Stimulated activated naive CD8-positive, alpha-beta T cell treated with anti-CD3 and anti-CD28 coated beads, Interleukin-15, amount 100 ng/mL, for 72 hours (primary cell): Measurements from ENCODE around the gene SLC30A2.

Source experiments
- ATAC-seq: fragments of 150-1000 bp; cut with Tn5 transposase; 2 replicates; pipeline ENCODE4 v1.10.0; 2021; ENCODE audit warnings: mild to moderate bottlenecking, moderate library complexity
- DNase-seq, 2 donors: peaks; one replicate each; pipeline ENCODE4 v3.0.0; 2021 to 2022
- H3K27ac Mint-ChIP-seq, 2 donors: one replicate each; pipeline ENCODE4 v1.8.0; 2022; ENCODE audit warnings: mild to moderate bottlenecking in 2 of 2, mixed read lengths in 2 of 2, moderate library complexity in 2 of 2
- H3K27me3 Mint-ChIP-seq: one replicate; pipeline ENCODE4 v1.8.0; 2022; ENCODE audit warnings: mixed read lengths
- H3K4me1 Mint-ChIP-seq: one replicate; pipeline ENCODE4 v1.8.0; 2022; ENCODE audit warnings: mild to moderate bottlenecking, mixed read lengths
- H3K4me3 Mint-ChIP-seq, 2 donors: one replicate each; pipeline ENCODE4 v1.8.0; 2022; ENCODE audit warnings: mild to moderate bottlenecking in 2 of 2, mixed read lengths in 2 of 2, moderate library complexity in 1 of 2
- H3K9me3 Mint-ChIP-seq, 2 donors: one replicate each; pipeline ENCODE4 v1.8.0; 2022; ENCODE audit warnings: mixed read lengths in 2 of 2

SLC30A2 gene

GRCh38 chr1:26055041-26055440 is 9.1 kb upstream of the SLC30A2 start:
- DNase-seq = no peak
- Mint-ChIP-seq H3K9me3 (no peaks in the 10 kb centered on the region), H3K4me3 (no peak overlapping the region), H3K27me3 (peaks cover 48% of the 10 kb centered on the region), H3K27ac (peak overlapping the region in 1 of 2 donors; percentile 78), H3K4me1 (no peaks in the 10 kb centered on the region)
- ATAC-seq = no peak

- Mint-ChIP-seq H3K27ac (no peak overlapping the region), H3K4me1 (no peaks in the 10 kb centered on the region), H3K27me3 (peaks cover 52% of the 10 kb centered on the region), H3K9me3 (no peaks in the 10 kb centered on the region), H3K4me3 (no peak overlapping the region)
- ATAC-seq = no peak
- DNase-seq = no peak
Observed at GRCh38 chr1:26053718-26054560, 8.0 kb upstream of the SLC30A2 start.

DNA sequence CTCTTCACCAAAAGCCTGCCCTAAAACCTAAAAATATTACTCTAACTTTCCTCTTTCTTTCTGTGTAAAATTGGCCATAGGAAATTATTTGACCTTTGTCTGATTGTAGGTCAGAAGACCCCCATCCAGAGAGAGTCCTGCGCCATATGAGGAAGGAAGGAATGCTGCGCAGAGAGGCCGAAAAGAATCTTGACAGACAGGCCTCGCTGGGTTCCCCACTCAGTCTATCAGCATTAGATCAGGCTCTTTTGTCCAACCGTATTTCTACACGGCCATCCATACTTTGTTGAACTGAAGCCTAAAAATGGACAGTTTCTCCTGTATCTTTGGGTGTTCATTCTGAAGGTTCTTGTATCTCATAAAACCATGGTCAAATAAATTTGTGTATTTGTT is 4.3 kb upstream of the SLC30A2 start:
- ATAC-seq = no peak
- Mint-ChIP-seq H3K27ac (no peak overlapping the region), H3K9me3 (no peaks in the 10 kb centered on the region), H3K27me3 (peaks cover 80% of the 10 kb centered on the region), H3K4me3 (no peak overlapping the region), H3K4me1 (peaks cover 11% of the 10 kb centered on the region)
- DNase-seq = no peak

- ATAC-seq (no peak), DNase-seq (no peak)
- peaks cover 15% of the 10 kb centered on the region for H3K4me1 Mint-ChIP-seq
- H3K27me3 Mint-ChIP-seq = peaks cover 84% of the 10 kb centered on the region
- no peak overlapping the region for H3K27ac Mint-ChIP-seq
- H3K9me3 Mint-ChIP-seq = no peaks in the 10 kb centered on the region
- H3K4me3 Mint-ChIP-seq = no peak overlapping the region
Observed at GRCh38 chr1:26049531-26050247, 3.8 kb upstream of the SLC30A2 start.

GRCh38 chr1:26047278-26047874 is 1.5 kb upstream of the SLC30A2 start:
- DNase-seq (no peak), ATAC-seq (no peak)
- Mint-ChIP-seq H3K27me3 (peaks cover 98% of the 10 kb centered on the region), H3K4me3 (no peak overlapping the region), H3K4me1 (peaks cover 15% of the 10 kb centered on the region), H3K9me3 (no peaks in the 10 kb centered on the region), H3K27ac (no peak overlapping the region)

- ATAC-seq = no peak
- no peaks in the 10 kb centered on the region for H3K9me3 Mint-ChIP-seq
- no peak for DNase-seq
- peak overlapping the region; percentile 44 to 53 for H3K4me3 Mint-ChIP-seq
- peaks cover 15% of the 10 kb centered on the region for H3K4me1 Mint-ChIP-seq
- peaks cover 94% of the 10 kb centered on the region for H3K27me3 Mint-ChIP-seq
- no peak overlapping the region for H3K27ac Mint-ChIP-seq
Observed at GRCh38 chr1:26046246-26047095, 553 bp upstream of the SLC30A2 start.

DNA sequence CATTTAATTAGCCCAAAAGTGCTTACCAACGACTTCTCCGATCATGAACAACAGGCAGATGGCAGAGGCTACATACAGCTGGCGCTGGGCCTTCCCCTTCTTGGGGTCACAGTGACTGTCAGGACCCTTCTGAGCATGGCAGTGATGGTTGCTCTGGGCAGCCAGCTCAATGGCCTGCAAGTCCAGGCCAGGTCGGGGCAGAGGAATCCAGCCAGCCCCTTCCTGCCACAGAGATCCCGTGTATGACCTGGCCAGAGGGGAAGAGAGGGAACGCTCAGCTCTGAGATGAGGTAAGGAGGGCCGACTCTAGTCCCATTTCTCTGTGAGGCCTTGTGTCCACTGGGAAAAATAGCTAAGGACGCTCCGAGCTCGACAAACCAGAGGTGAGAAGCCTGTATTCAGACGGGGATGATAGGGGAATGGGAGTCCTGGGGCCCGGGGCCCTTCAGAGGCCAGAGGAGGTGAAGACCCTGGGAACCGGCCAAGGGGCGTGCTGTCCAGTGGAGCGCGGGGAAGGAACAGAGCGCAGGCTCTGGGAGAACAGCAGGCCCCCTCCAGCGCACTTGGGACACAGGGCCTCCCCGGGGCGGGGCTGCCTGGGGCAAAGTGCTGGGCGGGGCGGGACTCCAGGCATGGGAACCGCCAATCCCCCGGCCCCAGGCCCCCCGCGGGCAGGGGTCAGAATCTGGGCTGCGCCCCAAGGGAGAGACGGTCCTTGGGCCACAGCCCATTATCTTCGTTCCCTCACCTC is 772 bp downstream of the SLC30A2 start:
- ATAC-seq = no peak
- H3K4me3 Mint-ChIP-seq = peak overlapping the region in 1 of 2 donors; percentile 41
- H3K4me1 Mint-ChIP-seq = peaks cover 15% of the 10 kb centered on the region
- no peak for DNase-seq
- H3K9me3 Mint-ChIP-seq = no peaks in the 10 kb centered on the region
- H3K27ac Mint-ChIP-seq = no peak overlapping the region
- peaks cover 89% of the 10 kb centered on the region for H3K27me3 Mint-ChIP-seq

DNA sequence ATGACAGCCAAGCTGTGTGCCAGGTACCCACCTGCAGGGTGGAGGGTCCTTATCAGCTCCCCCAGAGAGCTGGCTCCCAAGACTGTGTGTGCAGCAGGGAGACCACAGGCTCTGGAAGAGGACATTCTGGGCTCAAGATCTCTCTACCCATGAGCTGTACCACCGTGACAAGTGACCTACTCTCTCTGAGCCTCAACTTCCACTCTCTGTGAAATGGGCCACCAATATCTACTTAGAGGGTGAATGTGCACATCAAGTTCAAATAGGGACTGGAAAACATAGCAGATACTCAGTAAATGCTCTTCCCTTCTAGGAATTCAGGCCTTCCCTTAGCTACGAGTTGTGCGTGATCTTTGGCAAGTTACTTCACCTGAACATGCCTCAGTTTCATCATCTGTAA is 1.5 kb downstream of the SLC30A2 start:
- peaks cover 82% of the 10 kb centered on the region for H3K27me3 Mint-ChIP-seq
- no peak for ATAC-seq
- no peak for DNase-seq
- H3K27ac Mint-ChIP-seq = no peak overlapping the region
- no peak overlapping the region for H3K4me3 Mint-ChIP-seq
- H3K4me1 Mint-ChIP-seq = peaks cover 15% of the 10 kb centered on the region
- no peaks in the 10 kb centered on the region for H3K9me3 Mint-ChIP-seq

GRCh38 chr1:26043765-26044164 is 2.2 kb downstream of the SLC30A2 start:
- H3K4me3 Mint-ChIP-seq = no peak overlapping the region

GRCh38 chr1:26041978-26042377 is 3.9 kb downstream of the SLC30A2 start:
- ATAC-seq = no peak
- Mint-ChIP-seq H3K4me1 (peaks cover 15% of the 10 kb centered on the region), H3K27ac (no peak overlapping the region), H3K4me3 (no peak overlapping the region), H3K9me3 (no peaks in the 10 kb centered on the region), H3K27me3 (peaks cover 69% of the 10 kb centered on the region)
- DNase-seq = no peak

More at GRCh38 chr1:26043765-26044164, 2.2 kb downstream of the SLC30A2 start:
- ATAC-seq (no peak), DNase-seq (no peak)
- Mint-ChIP-seq H3K9me3 (no peaks in the 10 kb centered on the region), H3K27me3 (peaks cover 82% of the 10 kb centered on the region), H3K27ac (no peak overlapping the region), H3K4me1 (peaks cover 15% of the 10 kb centered on the region)

- no peaks in the 10 kb centered on the region for H3K9me3 Mint-ChIP-seq
- DNase-seq (no peak), ATAC-seq (no peak)
- H3K4me1 Mint-ChIP-seq = peaks cover 14% of the 10 kb centered on the region
- no peak overlapping the region for H3K27ac Mint-ChIP-seq
- no peak overlapping the region for H3K4me3 Mint-ChIP-seq
- H3K27me3 Mint-ChIP-seq = peaks cover 63% of the 10 kb centered on the region
Observed at GRCh38 chr1:26041401-26041800, 4.5 kb downstream of the SLC30A2 start.

- DNase-seq (no peak), ATAC-seq (no peak)
- H3K27ac Mint-ChIP-seq = no peak overlapping the region
- H3K4me1 Mint-ChIP-seq = peaks cover 24% of the 10 kb centered on the region
- peaks cover 47% of the 10 kb centered on the region for H3K27me3 Mint-ChIP-seq
- no peak overlapping the region for H3K4me3 Mint-ChIP-seq
- H3K9me3 Mint-ChIP-seq = no peaks in the 10 kb centered on the region
Observed at GRCh38 chr1:26038904-26039303, 7.0 kb downstream of the SLC30A2 start.

GRCh38 chr1:26038477-26038876 is 7.4 kb downstream of the SLC30A2 start:
- no peak overlapping the region for H3K4me3 Mint-ChIP-seq
- H3K27me3 Mint-ChIP-seq = peaks cover 46% of the 10 kb centered on the region
- ATAC-seq (no peak), DNase-seq (no peak)
- no peak overlapping the region for H3K27ac Mint-ChIP-seq
- peaks cover 24% of the 10 kb centered on the region for H3K4me1 Mint-ChIP-seq
- H3K9me3 Mint-ChIP-seq = no peaks in the 10 kb centered on the region

DNA sequence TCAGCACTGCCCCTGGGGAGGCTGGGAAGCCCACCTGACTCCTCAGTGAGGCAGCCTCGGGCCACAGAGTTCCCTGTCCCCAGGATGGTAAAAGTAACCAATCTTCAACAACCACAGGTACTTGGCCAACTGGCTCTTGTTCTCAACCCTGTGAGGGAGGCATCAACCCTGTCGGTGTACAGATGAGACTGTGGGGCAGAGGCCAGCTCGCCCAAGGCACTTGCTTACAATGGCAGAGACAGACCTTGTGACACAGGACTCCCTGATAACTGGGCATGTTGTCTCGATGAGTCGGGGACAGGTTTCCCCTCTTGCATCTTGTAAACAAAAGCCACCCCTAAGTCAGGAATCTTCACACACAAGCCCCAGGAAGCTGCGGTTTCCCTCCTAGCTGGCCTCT is 8.0 kb downstream of the SLC30A2 start:
- DNase-seq = no peak
- Mint-ChIP-seq H3K4me1 (peaks cover 24% of the 10 kb centered on the region), H3K27ac (no peak overlapping the region)

More for the DNA sequence above, 8.0 kb downstream of the SLC30A2 start:
- no peak for ATAC-seq
- Mint-ChIP-seq H3K9me3 (no peaks in the 10 kb centered on the region), H3K27me3 (peaks cover 41% of the 10 kb centered on the region), H3K4me3 (no peak overlapping the region)
